ENCODE measurements around the gene GRIA4.
"Not testable (repeated sequence)": the region's sequence is repeated elsewhere in the genome, so short reads cannot be mapped to it uniquely, and the experiment has no call there.

The GRIA4 gene

DNA sequence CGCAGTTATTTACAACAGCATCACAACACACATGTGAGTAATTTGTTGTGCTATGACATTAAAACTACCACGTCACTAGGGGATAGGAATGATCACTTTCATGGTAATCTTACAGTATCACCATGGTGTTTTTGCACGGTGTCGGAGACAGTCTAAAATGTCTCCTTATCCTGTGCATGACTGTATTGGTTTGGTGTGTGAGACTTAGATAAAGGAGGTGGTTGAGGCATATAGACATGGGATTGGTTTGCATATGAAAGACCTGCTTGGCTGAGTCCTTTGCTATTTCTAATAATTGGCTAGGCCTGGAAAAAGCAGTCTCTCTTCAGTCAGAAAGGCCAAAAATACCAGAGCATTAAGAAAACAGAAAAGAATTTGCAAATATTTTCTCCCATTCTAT lies 382.0 kb downstream of the GRIA4 start (continued):
- TF ChIP-seq, protein P1, sequence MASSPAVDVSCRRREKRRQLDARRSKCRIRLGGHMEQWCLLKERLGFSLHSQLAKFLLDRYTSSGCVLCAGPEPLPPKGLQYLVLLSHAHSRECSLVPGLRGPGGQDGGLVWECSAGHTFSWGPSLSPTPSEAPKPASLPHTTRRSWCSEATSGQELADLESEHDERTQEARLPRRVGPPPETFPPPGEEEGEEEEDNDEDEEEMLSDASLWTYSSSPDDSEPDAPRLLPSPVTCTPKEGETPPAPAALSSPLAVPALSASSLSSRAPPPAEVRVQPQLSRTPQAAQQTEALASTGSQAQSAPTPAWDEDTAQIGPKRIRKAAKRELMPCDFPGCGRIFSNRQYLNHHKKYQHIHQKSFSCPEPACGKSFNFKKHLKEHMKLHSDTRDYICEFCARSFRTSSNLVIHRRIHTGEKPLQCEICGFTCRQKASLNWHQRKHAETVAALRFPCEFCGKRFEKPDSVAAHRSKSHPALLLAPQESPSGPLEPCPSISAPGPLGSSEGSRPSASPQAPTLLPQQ (tag by site-specific recombination; IDR thresholded peaks at IDR 0.05): no peak

DNA sequence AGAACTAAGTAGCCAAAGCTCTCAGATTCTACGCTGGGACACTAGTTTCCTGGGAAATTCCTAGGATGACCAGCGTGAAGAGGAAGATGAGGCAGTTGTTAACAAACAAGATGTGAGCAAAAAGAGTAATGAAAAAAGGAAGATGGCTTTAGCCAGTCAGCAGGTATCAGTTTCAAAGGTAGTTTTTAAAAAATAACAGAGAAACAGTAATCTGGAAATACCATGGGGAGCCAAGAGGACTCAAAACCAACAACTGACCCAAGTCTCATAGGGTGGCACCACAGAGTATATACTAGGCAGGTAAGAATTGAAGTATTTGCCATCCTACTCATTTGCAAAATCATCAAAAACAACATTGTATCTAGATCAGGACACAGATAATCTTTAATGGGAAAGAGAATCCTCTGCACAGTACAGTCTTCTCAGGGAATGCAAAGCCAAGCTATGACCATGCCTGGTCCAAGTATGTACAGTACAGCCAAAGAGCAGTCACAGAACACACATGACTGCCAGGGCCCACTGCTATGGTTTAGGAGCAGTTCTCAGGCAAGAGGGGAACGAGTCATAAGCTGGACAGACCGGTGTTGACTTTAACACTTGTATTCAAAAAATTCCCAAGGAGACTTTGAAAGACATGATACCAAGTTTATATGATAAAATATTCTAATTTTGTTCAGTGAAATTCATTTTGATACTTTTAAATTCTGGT lies 391.6 kb downstream of the GRIA4 start:
- H3K4me3 ChIP-seq (ENCODE audit: low read depth, low read length): no peak overlapping the region
- no peak for TF ChIP-seq ZNF416 (tag by site-specific recombination; IDR thresholded peaks at IDR 0.05)
- no peaks in the 10 kb centered on the region for H3K4me1 ChIP-seq (ENCODE audit: control insufficient read depth, insufficient read depth, low read length)
- H3K27ac ChIP-seq (ENCODE audit: extremely low read depth, low read depth, low read length): no peak overlapping the region
- peaks cover 0 to 30% of the 10 kb centered on the region in 2 experiments; a peak in 1 of 3 replicates for H3K36me3 ChIP-seq (ENCODE audit: control insufficient read depth in 2 of 2, insufficient read depth in 1 of 2, low read length in 2 of 2)
- ChIA-PET POLR2A (no interaction called here), CTCF (no interaction called here)
- H3K9me3 ChIP-seq (ENCODE audit: control insufficient read depth, insufficient read depth, low read depth, low read length): no peaks in the 10 kb centered on the region

DNA sequence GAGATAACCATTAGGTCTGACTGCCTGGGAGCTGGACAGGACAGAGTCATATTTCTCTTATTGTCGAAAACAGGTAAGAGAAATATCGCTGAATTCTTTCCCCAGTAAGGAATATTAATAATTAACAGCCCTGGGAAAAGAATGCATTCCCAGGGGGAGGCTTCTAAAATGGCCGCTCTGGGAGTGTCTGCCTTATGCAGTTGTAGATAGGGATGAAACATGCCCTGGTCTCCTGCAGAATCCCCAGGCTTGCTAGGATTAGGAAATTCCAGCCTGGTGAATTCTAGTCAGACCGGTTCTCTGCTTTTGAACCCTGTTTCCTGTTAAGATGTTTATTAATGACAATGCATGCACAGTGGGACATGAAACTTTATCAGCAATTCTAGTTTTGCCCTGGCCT lies 393.2 kb downstream of the GRIA4 start:
- H3K4me1 ChIP-seq (ENCODE audit: control insufficient read depth, insufficient read depth, low read length); CTCF ChIA-PET; POLR2A ChIA-PET; H3K4me3 ChIP-seq (ENCODE audit: low read depth, low read length); H3K27ac ChIP-seq (ENCODE audit: extremely low read depth, low read depth, low read length); H3K9me3 ChIP-seq (ENCODE audit: control insufficient read depth, insufficient read depth, low read depth, low read length): not testable (repeated sequence)
- TF ChIP-seq SETDB1 (IDR thresholded peaks at IDR 0.05; ENCODE audit: insufficient read length, low read length): peak; percentile 70
- peaks cover 0 to 40% of the 10 kb centered on the region in 2 experiments; a peak in 1 of 3 replicates for H3K36me3 ChIP-seq (ENCODE audit: control insufficient read depth in 2 of 2, insufficient read depth in 1 of 2, low read length in 2 of 2)

DNA sequence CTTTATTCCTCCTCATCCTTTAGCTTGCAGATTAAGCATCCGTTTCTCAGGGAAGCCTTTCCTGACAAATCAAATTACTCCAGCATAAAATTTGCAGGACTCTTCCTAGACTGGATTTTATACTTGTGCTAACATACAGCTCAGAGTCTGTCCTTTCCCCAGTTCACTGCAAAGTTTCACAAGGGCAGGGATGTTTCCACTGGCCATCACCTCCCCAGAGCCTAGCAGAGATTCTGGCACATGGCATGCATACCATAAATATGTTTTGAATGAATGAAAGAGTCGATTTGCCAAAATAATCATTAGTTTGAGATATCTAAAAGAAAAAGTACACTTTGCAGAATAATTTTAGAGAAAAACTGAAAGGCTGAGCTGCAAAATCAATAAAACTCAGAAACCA lies 401.6 kb downstream of the GRIA4 start:
- Histone ChIP-seq H3K36me3 (ENCODE audit: control insufficient read depth in 2 of 2, insufficient read depth in 1 of 2, low read length in 2 of 2) (peaks cover 0 to 51% of the 10 kb centered on the region in 2 experiments; a peak in 2 of 3 replicates), H3K27ac (ENCODE audit: extremely low read depth, low read depth, low read length) (no peak overlapping the region), H3K4me1 (ENCODE audit: control insufficient read depth, insufficient read depth, low read length) (no peaks in the 10 kb centered on the region; the same call in 1 of the 2 replicates), H3K4me3 (ENCODE audit: low read depth, low read length) (no peak overlapping the region), H3K9me3 (ENCODE audit: control insufficient read depth, insufficient read depth, low read depth, low read length) (no peaks in the 10 kb centered on the region)
- POLR2A ChIA-PET: no interaction called here
- CTCF ChIA-PET: interaction anchor here (0.5 kb wide), 1 partner anchor 862 kb away, joined by 3 read pairs; no protein-coding TSS in a partner anchor
- TF ChIP-seq ZNF843 (tag by site-specific recombination; IDR thresholded peaks at IDR 0.05): no peak
- TF ChIP-seq ZNF664 (tag by site-specific recombination; IDR thresholded peaks at IDR 0.05): no peak
- TF ChIP-seq, protein P2, sequence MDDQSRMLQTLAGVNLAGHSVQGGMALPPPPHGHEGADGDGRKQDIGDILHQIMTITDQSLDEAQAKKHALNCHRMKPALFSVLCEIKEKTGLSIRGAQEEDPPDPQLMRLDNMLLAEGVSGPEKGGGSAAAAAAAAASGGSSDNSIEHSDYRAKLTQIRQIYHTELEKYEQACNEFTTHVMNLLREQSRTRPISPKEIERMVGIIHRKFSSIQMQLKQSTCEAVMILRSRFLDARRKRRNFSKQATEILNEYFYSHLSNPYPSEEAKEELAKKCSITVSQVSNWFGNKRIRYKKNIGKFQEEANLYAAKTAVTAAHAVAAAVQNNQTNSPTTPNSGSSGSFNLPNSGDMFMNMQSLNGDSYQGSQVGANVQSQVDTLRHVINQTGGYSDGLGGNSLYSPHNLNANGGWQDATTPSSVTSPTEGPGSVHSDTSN (CRISPR knock-in tag; IDR thresholded peaks at IDR 0.05): no peak
- TF ChIP-seq, protein P3, sequence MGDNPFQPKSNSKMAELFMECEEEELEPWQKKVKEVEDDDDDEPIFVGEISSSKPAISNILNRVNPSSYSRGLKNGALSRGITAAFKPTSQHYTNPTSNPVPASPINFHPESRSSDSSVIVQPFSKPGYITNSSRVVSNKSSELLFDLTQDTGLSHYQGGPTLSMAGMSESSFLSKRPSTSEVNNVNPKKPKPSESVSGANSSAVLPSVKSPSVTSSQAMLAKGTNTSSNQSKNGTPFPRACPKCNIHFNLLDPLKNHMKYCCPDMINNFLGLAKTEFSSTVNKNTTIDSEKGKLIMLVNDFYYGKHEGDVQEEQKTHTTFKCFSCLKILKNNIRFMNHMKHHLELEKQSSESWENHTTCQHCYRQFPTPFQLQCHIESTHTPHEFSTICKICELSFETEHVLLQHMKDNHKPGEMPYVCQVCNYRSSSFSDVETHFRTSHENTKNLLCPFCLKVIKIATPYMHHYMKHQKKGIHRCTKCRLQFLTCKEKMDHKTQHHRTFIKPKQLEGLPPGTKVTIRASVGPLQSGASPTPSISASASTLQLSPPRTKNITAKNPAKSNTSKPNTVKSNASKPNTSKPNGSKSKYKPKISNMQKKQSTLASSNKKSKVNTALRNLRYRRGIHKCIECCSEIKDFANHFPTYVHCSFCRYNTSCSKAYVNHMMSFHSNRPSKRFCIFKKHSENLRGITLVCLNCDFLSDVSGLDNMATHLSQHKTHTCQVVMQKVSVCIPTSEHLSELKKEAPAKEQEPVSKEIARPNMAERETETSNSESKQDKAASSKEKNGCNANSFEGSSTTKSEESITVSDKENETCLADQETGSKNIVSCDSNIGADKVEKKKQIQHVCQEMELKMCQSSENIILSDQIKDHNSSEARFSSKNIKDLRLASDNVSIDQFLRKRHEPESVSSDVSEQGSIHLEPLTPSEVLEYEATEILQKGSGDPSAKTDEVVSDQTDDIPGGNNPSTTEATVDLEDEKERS (tag by site-specific recombination; IDR thresholded peaks at IDR 0.05): no peak

DNA sequence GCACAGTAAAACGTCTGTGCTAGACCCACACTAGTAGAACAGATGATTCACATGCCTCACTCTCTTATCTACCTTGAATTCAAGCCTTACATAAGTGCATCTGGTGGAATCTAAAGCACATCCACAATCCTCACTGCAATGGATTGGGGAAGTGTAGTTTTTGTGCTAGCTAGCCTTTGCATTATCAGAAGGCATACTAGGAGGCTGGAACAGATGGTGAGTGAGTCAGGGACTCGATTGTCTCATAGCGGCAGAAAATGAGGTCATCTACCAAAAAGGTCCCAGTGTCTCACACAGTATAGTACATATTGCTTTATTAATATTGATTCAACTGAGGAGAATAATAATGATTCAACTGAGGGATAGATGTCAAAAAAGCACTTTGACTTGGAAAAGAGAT lies 402.9 kb downstream of the GRIA4 start:
- Histone ChIP-seq H3K36me3 (ENCODE audit: control insufficient read depth in 2 of 2, insufficient read depth in 1 of 2, low read length in 2 of 2) (peaks cover 0 to 38% of the 10 kb centered on the region in 2 experiments; a peak in 2 of 3 replicates), H3K9me3 (ENCODE audit: control insufficient read depth, insufficient read depth, low read depth, low read length) (no peaks in the 10 kb centered on the region), H3K27ac (ENCODE audit: extremely low read depth, low read depth, low read length) (no peak overlapping the region), H3K4me1 (ENCODE audit: control insufficient read depth, insufficient read depth, low read length) (no peaks in the 10 kb centered on the region; the same call in 1 of the 2 replicates), H3K4me3 (ENCODE audit: low read depth, low read length) (no peak overlapping the region)
- CTCF ChIA-PET: no interaction called here
- POLR2A ChIA-PET: no interaction called here
- no peak for TF ChIP-seq ZNF311 (tag by site-specific recombination; IDR thresholded peaks at IDR 0.05; ENCODE audit: borderline replicate concordance)
- TF ChIP-seq ZNF629 (tag by site-specific recombination; IDR thresholded peaks at IDR 0.05): peak; percentile 64
- no peak for TF ChIP-seq ZNF501 (tag by site-specific recombination; IDR thresholded peaks at IDR 0.05)
- TF ChIP-seq, protein P4, sequence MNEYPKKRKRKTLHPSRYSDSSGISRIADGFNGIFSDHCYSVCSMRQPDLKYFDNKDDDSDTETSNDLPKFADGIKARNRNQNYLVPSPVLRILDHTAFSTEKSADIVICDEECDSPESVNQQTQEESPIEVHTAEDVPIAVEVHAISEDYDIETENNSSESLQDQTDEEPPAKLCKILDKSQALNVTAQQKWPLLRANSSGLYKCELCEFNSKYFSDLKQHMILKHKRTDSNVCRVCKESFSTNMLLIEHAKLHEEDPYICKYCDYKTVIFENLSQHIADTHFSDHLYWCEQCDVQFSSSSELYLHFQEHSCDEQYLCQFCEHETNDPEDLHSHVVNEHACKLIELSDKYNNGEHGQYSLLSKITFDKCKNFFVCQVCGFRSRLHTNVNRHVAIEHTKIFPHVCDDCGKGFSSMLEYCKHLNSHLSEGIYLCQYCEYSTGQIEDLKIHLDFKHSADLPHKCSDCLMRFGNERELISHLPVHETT (tag by site-specific recombination; IDR thresholded peaks at IDR 0.05): 0 out of 2 replicates have a peak, but pooled peaks have one; percentile 42
- TF ChIP-seq ZNF555 (tag by site-specific recombination; conservative IDR thresholded peaks at IDR 0.05): no peak
- TF ChIP-seq ZNF610 (tag by site-specific recombination; IDR thresholded peaks at IDR 0.05; ENCODE audit: borderline replicate concordance): no peak
- 0 out of 2 replicates have a peak, but pooled peaks have one; percentile 27 for TF ChIP-seq ZBTB21 (tag by site-specific recombination; IDR thresholded peaks at IDR 0.05)
- peak; percentile 43; the same call in 1 of the 2 replicates for TF ChIP-seq ZEB2 (tag by site-specific recombination; IDR thresholded peaks at IDR 0.05)
- TF ChIP-seq ZNF221 (tag by site-specific recombination; IDR thresholded peaks at IDR 0.05; ENCODE audit: borderline replicate concordance): no peak
- TF ChIP-seq ZNF24 (tag by site-specific recombination; IDR thresholded peaks at IDR 0.05): no peak
- TF ChIP-seq ZFP37 (tag by site-specific recombination; IDR thresholded peaks at IDR 0.05): 0 out of 2 replicates have a peak, but pooled peaks have one; percentile 56
- TF ChIP-seq ZNF266 (tag by site-specific recombination; IDR thresholded peaks at IDR 0.05; ENCODE audit: low read depth): no peak

Data from HEK293 (cell line).